HG02943 (cell line): ENCODE results near the gene GTF2F2.

Source experiments
- ATAC-seq: cut with Tn5 transposase; IDR thresholded peaks from one replicate; pipeline ENCODE4 v1.9.1; 2021; ENCODE audit warnings: mild to moderate bottlenecking, low read depth, moderate library complexity; ENCODE audit not compliant: unreplicated experiment

Gene GTF2F2

GRCh38 chr13:45119991-45120864, at the start of gene GTF2F2:
Gene GTF2F2 (plus strand): TSS chr13:45120510. CDS start chr13:45120656, 146 bp downstream.
- peak; percentile 79 for ATAC-seq

- ATAC-seq, result no peak
These were observed 46.5 kb upstream of the GTF2F2 start for GRCh38 chr13:45073809-45074208.

GRCh38 chr13:45074721-45075120, 45.6 kb upstream of the GTF2F2 start:
- ATAC-seq, result no peak

GRCh38 chr13:45078003-45078402, 42.3 kb upstream of the GTF2F2 start:
- ATAC-seq, result no peak

- no peak for ATAC-seq
These were observed 37.3 kb upstream of the GTF2F2 start for GRCh38 chr13:45082964-45083363.

- no peak for ATAC-seq
These were observed 35.8 kb upstream of the GTF2F2 start for GRCh38 chr13:45084515-45084914.

GRCh38 chr13:45086484-45086883, 33.8 kb upstream of the GTF2F2 start:
- ATAC-seq, result no peak

GRCh38 chr13:45092663-45093062, 27.6 kb upstream of the GTF2F2 start:
- no peak for ATAC-seq

- no peak for ATAC-seq
These were observed 19.6 kb upstream of the GTF2F2 start for GRCh38 chr13:45100573-45101262.

GRCh38 chr13:45101327-45102018, 18.8 kb upstream of the GTF2F2 start:
- ATAC-seq, result no peak

GRCh38 chr13:45102136-45102507, 18.2 kb upstream of the GTF2F2 start:
- ATAC-seq, result no peak

- no peak for ATAC-seq
These were observed 16.9 kb upstream of the GTF2F2 start for GRCh38 chr13:45103449-45103848.

GRCh38 chr13:45104261-45104660, 16.0 kb upstream of the GTF2F2 start:
- no peak for ATAC-seq

GRCh38 chr13:45105895-45106294, 14.4 kb upstream of the GTF2F2 start:
- no peak for ATAC-seq

GRCh38 chr13:45107539-45107938, 12.8 kb upstream of the GTF2F2 start:
- no peak for ATAC-seq

GRCh38 chr13:45108716-45109101, 11.6 kb upstream of the GTF2F2 start:
- ATAC-seq, result peak; percentile 39

GRCh38 chr13:45109102-45109720, 11.1 kb upstream of the GTF2F2 start:
- ATAC-seq, result peak; percentile 61

GRCh38 chr13:45113233-45114224, 6.8 kb upstream of the GTF2F2 start:
- no peak for ATAC-seq

GRCh38 chr13:45119469-45119990, 780 bp upstream of the GTF2F2 start:
- peak; percentile 14 for ATAC-seq
